HG03039 (cell line): ENCODE data around the gene PKD1.
"Not testable (repeated sequence)": the region's sequence is repeated elsewhere in the genome, so short reads cannot be mapped to it uniquely, and the experiment has no call there.

Experiments
- ATAC-seq: cut with Tn5 transposase; IDR thresholded peaks from one replicate; pipeline ENCODE4 v1.9.1; 2021; ENCODE audit warnings: mild to moderate bottlenecking, moderate library complexity; ENCODE audit not compliant: unreplicated experiment

PKD1 gene

DNA sequence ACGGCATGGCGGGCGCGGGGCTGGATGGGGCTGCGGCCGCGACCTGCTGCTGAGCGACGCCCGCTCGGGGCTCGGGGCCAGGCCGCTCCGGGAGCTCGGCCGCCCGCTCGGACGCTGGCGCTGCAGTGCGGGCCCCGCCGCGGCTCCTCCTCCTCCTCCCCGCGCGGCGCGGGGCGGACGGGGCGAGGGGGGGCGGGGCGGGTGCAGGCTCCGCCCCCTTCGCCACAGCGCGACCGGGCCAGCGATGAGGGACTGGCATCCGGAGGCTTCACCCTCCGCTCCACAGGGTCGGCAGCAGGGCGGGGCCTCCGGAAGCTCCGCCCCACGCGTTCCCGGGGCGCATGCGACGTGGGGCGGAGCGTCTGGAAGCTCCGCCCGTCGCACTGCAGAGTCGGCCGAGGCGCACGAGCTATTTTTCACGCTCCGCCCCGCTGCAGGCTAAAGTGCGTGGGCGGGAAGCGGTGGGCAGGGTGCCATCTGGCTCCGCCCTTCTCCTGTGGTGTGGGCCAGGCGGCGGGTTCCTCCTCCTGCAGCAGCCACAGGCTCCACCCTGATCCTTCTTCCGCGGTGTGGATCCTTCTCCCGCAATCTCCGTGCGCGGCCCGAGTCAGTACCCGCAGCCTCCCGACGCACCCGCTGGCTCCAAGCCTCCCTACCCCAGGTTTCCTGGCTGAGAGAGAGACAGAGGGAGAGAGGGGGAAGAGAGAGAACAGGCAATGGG lies at the start of gene PKD1:
PKD1 (minus strand) TSS at position 129 of the 721 bp plus-strand sequence. CDS start 209 bp downstream, outside the sequence.
- ATAC-seq: not testable (repeated sequence)

GRCh38 chr16:2184962-2185361 lies 49.3 kb upstream of the PKD1 start:
- no peak for ATAC-seq

GRCh38 chr16:2184346-2184745 lies 48.6 kb upstream of the PKD1 start:
- ATAC-seq: no peak

- no peak for ATAC-seq
These were observed 48.0 kb upstream of the PKD1 start for GRCh38 chr16:2183671-2184070.

DNA sequence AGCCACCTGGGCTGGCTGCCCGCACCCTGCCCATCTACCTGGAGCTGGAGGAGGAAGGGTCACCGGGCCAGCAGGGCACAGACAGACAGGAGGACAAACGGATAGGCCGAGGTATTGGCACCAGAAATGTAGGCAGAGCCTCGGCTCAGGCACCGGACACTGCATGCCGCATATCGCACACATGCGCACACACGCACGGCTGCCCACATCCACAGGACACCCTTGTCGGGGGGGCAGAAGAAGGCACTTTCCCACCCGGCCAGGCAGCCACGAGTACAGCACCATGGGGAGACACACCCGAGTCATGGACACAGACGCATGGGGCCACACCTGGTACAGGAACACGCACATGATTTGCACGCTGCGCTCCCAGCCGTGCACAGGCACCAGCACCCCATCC lies 46.3 kb upstream of the PKD1 start:
- no peak for ATAC-seq

DNA sequence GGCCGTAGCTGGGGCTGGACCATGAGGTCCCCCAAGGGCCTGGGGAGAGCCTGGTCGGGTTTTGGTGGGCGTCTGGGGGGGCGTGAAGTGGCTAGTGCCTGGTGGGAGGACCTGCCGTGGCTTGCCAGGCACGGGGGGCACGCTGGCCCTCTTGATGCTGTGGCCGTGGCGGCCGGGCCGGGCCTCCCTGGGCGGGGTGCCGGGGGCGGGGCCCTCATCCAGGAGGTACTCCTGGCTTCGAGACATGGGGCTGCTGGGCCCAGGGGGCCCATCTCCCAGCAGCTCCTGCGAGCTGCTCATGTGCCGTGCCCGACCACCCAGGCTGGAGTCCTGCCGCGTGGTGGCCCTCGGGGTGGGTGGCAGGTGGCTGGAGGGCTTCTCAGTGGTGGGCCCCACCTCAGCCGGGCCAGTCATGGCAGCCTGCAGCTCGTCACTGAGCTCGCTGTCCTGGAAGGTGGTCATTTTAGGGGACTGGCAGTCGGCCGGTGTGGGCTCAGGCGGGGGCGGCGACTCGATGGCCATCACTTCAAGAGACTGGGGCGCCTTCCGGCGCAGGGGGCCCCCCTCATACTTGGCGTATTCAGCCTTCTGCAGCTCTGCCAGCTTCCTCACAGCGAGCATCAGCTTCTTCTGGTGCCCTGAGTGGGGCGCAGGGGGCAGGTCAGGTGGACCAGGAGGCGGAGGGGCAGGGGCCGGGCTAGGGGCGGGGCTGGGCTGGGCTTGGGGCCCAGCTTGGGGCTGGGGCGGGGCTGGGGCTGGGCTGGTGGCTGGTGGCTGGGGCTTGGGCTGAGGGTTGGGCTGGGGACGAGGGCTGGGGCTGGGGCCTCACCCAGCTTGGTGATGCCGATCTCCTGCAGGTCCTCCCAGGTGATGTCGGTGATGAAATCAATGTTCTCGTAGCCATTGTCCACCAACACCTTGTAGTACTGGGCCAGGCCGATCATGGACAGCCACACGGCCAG lies 45.5 kb upstream of the PKD1 start:
- ATAC-seq: no peak

GRCh38 chr16:2180461-2180860 lies 44.8 kb upstream of the PKD1 start:
- no peak for ATAC-seq

DNA sequence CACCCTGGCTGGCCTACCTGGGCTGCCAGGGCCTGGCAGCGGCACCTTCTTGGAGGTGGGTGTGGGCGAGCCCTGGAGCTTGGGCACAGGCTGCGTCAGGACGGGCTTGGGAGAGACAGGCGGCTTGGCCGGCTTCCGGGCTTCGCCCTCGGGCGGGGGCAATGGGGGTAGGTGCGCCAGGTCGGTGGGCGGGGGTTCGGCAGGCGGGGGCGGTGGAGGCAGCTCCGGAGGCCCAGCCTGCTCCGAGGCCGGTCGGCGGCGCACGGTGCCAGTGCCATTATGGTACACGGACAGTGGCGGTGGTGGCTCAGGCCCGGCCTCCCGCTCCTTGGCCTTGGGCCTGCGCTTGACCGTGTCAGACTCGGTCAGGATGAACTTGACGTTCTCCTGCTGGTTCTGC lies 43.9 kb upstream of the PKD1 start:
- no peak for ATAC-seq

DNA sequence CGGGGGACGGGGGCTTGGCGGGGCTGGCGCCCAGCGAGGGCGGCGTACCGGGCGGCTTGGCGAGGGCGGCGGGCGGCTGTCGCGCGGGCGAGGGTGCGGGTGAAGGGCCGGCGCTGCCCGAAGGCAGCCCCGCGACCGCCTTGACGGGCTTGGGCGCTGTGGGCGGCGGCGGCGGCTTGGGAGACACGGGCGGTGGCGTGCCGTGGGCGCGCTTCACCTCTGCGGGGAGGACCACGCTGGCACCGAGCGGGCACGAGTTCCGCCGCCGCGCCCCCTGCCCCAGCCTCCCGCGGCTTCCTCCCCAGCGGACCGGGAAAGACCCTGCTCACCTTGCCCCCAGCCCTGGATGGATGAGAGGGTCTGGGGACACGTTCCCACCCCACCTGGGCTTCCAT lies 43.4 kb upstream of the PKD1 start:
- no peak for ATAC-seq

DNA sequence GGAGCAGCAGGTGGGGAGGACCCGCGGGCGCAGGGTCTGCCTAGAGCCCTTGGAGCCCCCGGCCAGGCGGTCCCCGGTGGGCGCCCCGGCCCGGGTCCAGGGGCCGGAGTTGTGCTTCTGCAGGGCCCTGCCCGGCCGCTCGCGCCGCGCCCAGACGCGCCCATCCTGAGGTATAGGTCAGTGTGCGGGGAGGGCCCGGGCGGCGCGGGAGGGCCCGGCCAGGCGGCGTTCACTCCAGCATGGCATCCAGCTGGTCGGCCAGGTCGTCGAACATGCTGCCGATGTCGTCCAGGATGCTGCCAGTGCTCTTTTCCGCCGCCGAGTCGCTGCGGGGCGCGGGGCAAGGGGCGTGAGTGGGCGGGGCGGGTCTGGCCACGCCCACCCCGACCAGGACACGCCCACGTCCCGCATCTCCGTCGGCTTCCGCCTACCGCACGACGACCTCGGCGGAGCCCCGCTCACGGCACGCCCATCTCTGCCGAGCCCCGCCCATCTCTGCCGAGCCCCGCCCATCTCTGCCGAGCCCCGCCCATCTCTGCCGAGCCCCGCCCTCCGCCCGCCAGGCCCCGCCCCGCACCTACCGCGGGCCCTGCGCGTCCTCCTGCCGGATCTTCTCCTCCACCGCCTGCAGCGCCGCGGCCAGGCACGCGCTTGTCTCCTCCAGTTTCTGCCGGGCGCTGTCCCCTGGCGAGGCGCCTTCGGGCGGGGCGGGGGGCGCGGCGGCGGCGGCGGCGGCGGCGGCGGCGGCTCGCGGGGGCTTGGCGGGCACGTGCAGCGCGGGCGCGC lies 42.8 kb upstream of the PKD1 start:
- no peak for ATAC-seq

- ATAC-seq: no peak
These were observed 41.9 kb upstream of the PKD1 start for GRCh38 chr16:2177561-2177960.

- no peak for ATAC-seq
These were observed 41.4 kb upstream of the PKD1 start for GRCh38 chr16:2177101-2177500.

- no peak for ATAC-seq
These were observed 40.3 kb upstream of the PKD1 start for GRCh38 chr16:2176047-2176446.

DNA sequence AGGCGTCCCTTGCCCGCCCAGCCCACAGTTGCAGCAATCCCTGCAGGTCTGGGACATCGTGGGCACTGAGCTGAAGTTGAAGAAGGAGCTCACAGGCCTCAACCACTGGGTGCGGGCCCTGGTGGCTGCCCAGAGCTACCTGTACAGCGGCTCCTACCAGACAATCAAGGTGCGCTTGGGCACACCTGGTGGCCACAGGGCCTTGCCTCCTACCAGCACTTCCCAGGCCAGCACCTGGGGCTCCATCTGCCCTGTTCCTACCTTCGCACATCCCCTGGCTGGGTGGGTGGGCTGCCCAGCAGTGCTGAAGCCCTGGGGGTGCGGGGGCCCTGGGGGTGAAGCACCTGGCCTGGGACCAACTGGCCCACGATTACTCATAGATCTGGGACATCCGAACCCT lies 39.8 kb upstream of the PKD1 start:
- ATAC-seq: no peak

DNA sequence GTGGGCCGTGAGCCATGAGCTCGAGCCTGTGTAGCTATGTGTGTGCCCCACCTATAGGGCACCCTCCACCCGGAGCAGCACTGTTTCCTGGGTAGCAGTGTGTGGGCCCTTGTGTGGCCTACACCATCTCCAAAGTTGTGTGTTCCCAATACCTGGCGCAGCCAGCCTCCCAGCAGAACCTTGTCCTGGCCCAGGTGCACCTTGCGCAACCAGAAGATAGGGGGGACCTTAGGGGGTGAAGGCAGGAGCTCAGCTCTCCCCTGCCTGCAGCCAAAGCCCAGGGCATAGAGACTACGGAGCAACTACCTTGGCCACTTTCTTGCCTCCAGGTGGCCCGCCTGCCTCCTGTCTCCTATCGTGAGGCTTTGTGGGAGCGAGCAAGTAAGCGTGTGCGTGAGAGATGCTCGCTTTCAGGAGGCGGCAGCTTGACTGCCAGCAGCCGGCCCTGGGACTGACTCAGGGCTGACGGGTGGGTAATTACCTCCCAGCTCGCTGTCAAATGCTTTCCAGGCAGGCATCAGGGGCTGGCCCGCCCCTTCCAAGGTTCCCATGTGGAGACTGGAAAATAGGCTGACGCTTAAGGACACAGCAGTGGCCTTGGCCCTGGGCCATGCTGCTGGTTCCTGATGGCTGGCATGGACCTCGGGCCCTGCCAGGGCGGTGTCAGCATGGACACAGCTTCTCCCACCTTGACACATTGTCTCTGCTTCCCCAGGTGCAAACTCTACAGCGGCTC lies 38.9 kb upstream of the PKD1 start:
- no peak for ATAC-seq

DNA sequence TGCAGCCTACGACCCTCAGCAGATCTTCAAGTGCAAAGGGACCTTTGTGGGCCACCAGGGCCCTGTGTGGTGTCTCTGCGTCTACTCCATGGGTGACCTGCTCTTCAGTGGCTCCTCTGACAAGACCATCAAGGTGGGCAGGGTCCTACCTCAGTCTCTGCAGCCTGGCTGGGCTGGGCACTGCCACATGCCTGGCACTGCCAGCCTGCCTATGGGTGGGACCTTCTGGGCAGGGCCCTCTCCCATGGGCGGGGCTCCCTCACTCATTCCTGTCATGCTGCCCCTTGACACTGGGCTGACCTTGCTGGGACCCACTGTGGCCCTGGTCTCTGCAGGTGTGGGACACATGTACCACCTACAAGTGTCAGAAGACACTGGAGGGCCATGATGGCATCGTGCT lies 38.2 kb upstream of the PKD1 start:
- ATAC-seq: no peak

- no peak for ATAC-seq
These were observed 37.7 kb upstream of the PKD1 start for GRCh38 chr16:2173366-2173765.

GRCh38 chr16:2172688-2173335 lies 37.1 kb upstream of the PKD1 start:
- no peak for ATAC-seq

GRCh38 chr16:2171601-2172178 lies 36.0 kb upstream of the PKD1 start:
- no peak for ATAC-seq
